Measurements from ENCODE around the gene ZNF669.

The ZNF669 gene

DNA sequence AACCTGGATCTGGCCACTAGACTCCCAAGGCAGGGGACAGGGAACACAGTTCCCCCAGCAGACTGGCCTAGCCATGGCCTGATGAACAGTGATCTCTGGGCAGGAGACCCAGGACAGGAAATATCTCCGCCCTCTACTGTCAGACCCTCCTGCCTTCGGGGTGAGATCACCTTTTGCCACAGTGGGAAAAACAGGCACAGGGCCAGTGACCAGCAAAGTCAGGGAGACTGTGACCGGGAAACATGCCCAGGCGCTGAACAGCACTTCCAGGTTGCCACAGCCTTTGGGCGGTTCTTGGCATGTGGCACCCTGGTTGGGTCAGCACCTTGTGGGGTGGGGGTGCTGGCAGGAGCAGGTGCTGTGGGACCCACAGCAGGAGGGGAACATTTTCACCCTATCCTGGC lies 8.9 kb upstream of the ZNF669 start:
- no peaks in the 10 kb centered on the region for H3K9me2 ChIP-seq (replicated peaks; ENCODE audit: insufficient read depth, low read length)
- no peaks in the 10 kb centered on the region for H4K20me1 ChIP-seq (ENCODE audit: insufficient read depth, low read length)
- H3K4me3 ChIP-seq (ENCODE audit: low read length) = no peak overlapping the region
- no peak overlapping the region for H3K27ac ChIP-seq (ENCODE audit: low read length)
- no peaks in the 10 kb centered on the region; the same call in 1 of the 2 replicates for H3K27me3 ChIP-seq (replicated peaks; ENCODE audit: insufficient read depth, low read length)
- no peak overlapping the region for H3K9ac ChIP-seq (ENCODE audit: low read length)
- no peaks in the 10 kb centered on the region for H3K4me1 ChIP-seq (ENCODE audit: low read length)
- no peaks in the 10 kb centered on the region for H3K9me3 ChIP-seq (replicated peaks; ENCODE audit: insufficient read depth, low read length)
- DNase-seq = no peak
- H3F3A ChIP-seq (ENCODE audit: insufficient read depth, low read length) = no peaks in the 10 kb centered on the region
- no peak overlapping the region for H2AFZ ChIP-seq (ENCODE audit: low read length)
- no peak overlapping the region for H3K4me2 ChIP-seq (ENCODE audit: low read depth, low read length)
- no peak for TF ChIP-seq EZH2 (optimal IDR thresholded peaks at IDR 0.05; ENCODE audit: low read depth, low read length)
- TF ChIP-seq EZH2phosphoT487 (IDR thresholded peaks at IDR 0.05; ENCODE audit: low read length) = no peak
- TF ChIP-seq, protein P1, sequence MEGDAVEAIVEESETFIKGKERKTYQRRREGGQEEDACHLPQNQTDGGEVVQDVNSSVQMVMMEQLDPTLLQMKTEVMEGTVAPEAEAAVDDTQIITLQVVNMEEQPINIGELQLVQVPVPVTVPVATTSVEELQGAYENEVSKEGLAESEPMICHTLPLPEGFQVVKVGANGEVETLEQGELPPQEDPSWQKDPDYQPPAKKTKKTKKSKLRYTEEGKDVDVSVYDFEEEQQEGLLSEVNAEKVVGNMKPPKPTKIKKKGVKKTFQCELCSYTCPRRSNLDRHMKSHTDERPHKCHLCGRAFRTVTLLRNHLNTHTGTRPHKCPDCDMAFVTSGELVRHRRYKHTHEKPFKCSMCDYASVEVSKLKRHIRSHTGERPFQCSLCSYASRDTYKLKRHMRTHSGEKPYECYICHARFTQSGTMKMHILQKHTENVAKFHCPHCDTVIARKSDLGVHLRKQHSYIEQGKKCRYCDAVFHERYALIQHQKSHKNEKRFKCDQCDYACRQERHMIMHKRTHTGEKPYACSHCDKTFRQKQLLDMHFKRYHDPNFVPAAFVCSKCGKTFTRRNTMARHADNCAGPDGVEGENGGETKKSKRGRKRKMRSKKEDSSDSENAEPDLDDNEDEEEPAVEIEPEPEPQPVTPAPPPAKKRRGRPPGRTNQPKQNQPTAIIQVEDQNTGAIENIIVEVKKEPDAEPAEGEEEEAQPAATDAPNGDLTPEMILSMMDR (IDR thresholded peaks at IDR 0.05; ENCODE audit: low read length) = no peak
- no peaks in the 10 kb centered on the region for H3K36me3 ChIP-seq (replicated peaks; ENCODE audit: insufficient read depth, low read length)
- no peaks in the 10 kb centered on the region for H3K79me2 ChIP-seq (ENCODE audit: low read length)

DNA sequence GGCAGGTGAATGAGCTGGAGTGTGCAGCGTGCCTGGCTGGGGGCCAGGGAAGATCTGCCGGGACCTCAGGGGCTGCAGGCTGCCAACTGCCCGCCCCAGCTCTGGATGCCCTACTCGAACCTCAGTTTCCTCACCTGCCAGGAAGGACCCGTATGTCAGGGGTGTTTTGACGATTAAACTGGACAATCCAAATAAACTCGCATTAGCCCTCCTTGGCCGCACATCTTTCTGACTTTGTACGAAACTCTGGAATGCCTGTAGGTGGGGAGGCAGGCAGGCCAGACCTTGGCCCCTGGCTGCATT lies 8.3 kb upstream of the ZNF669 start:
- no peak overlapping the region for H3K4me2 ChIP-seq (ENCODE audit: low read depth, low read length)
- no peak overlapping the region for H3K4me3 ChIP-seq (ENCODE audit: low read length)

DNA sequence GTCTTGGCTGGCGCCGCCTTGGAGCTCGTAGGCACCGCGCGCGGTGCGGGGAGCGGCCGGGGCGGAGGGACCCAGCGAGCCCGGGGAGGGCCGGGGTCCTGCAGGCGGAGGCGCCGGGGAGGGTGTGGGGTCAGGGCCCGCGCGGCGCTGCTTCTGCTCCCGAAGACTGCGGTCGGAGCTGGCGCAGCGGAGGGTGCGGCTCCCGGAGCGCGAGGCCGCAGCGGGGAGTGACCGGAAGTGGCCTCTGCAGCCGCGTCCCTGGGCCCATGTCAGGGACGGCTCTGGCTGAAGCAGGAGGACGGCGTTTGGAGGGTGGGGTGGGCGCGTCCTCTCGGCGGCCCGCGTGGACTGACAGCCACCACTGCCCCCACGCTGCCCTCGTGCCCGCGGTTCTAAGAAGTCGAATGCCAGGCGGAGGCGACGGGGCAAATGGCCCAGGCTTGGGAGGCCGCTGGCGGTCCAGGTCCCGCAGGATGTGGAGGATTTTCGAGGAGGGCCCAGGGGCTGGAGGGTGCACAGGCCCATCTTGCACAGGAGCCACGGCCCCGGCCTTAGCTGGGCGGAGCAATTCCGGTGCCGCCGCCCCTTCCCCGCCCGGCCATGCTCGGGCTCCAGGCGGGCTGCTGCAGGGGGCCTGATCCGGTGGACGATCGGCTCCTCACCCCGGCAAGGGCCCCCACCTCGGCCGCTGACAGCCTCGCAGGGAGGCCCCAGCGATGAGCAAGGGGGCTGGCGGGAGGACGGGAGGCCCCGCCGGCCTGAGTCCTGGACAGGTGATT lies 7.7 kb upstream of the ZNF669 start:
- no peaks in the 10 kb centered on the region for H3F3A ChIP-seq (ENCODE audit: insufficient read depth, low read length)
- DNase-seq = no peak
- H3K36me3 ChIP-seq (replicated peaks; ENCODE audit: insufficient read depth, low read length) = no peaks in the 10 kb centered on the region
- H3K4me3 ChIP-seq (ENCODE audit: low read length) = no peak overlapping the region
- no peak overlapping the region for H3K4me2 ChIP-seq (ENCODE audit: low read depth, low read length)
- TF ChIP-seq, protein P1 (IDR thresholded peaks at IDR 0.05; ENCODE audit: low read length) = no peak
- TF ChIP-seq EZH2 (optimal IDR thresholded peaks at IDR 0.05; ENCODE audit: low read depth, low read length) (no peak), EZH2phosphoT487 (IDR thresholded peaks at IDR 0.05; ENCODE audit: low read length) (no peak)
- peaks cover 8% of the 10 kb centered on the region; the same call in 1 of the 2 replicates for H3K27me3 ChIP-seq (replicated peaks; ENCODE audit: insufficient read depth, low read length)
- H2AFZ ChIP-seq (ENCODE audit: low read length) = no peak overlapping the region
- H3K4me1 ChIP-seq (ENCODE audit: low read length) = no peaks in the 10 kb centered on the region
- H3K9ac ChIP-seq (ENCODE audit: low read length) = no peak overlapping the region
- H3K79me2 ChIP-seq (ENCODE audit: low read length) = no peaks in the 10 kb centered on the region
- H3K9me3 ChIP-seq (replicated peaks; ENCODE audit: insufficient read depth, low read length) = no peaks in the 10 kb centered on the region
- no peak overlapping the region for H3K27ac ChIP-seq (ENCODE audit: low read length)
- no peaks in the 10 kb centered on the region for H3K9me2 ChIP-seq (replicated peaks; ENCODE audit: insufficient read depth, low read length)
- no peaks in the 10 kb centered on the region for H4K20me1 ChIP-seq (ENCODE audit: insufficient read depth, low read length)

More for the DNA sequence above, 8.3 kb upstream of the ZNF669 start:
- no peak for DNase-seq
- Histone ChIP-seq H3K79me2 (ENCODE audit: low read length) (no peaks in the 10 kb centered on the region), H3K9me3 (replicated peaks; ENCODE audit: insufficient read depth, low read length) (no peaks in the 10 kb centered on the region), H3K4me1 (ENCODE audit: low read length) (no peaks in the 10 kb centered on the region), H4K20me1 (ENCODE audit: insufficient read depth, low read length) (no peaks in the 10 kb centered on the region), H2AFZ (ENCODE audit: low read length) (no peak overlapping the region), H3K27ac (ENCODE audit: low read length) (no peak overlapping the region), H3K9ac (ENCODE audit: low read length) (no peak overlapping the region), H3K27me3 (replicated peaks; ENCODE audit: insufficient read depth, low read length) (peaks cover 3% of the 10 kb centered on the region; the same call in 1 of the 2 replicates), H3F3A (ENCODE audit: insufficient read depth, low read length) (no peaks in the 10 kb centered on the region), H3K36me3 (replicated peaks; ENCODE audit: insufficient read depth, low read length) (no peaks in the 10 kb centered on the region), H3K9me2 (replicated peaks; ENCODE audit: insufficient read depth, low read length) (no peaks in the 10 kb centered on the region)
- TF ChIP-seq EZH2 (optimal IDR thresholded peaks at IDR 0.05; ENCODE audit: low read depth, low read length) = no peak
- TF ChIP-seq EZH2phosphoT487 (IDR thresholded peaks at IDR 0.05; ENCODE audit: low read length) = no peak
- TF ChIP-seq, protein P1 (IDR thresholded peaks at IDR 0.05; ENCODE audit: low read length) = no peak
